Neural crest cell (in vitro differentiated cells): Measurements from ENCODE around the gene RUSC1. TPM values are rescaled to one million over a fixed set of nuclear protein-coding genes. Genes with fewer than 3 reads are reported as not detected.
A peak's percentile ranks its signal among the peaks of the same experiment; 100 is the strongest.

Experiments
- DNase-seq: peaks from one replicate; pipeline ENCODE4 v3.0.0; 2021; ENCODE audit warnings: low read depth, mixed read lengths, low spot score
- H3K27ac Mint-ChIP-seq: one replicate; pipeline ENCODE4 v1.8.0; 2021; ENCODE audit warnings: mild to moderate bottlenecking, mixed read lengths; ENCODE audit not compliant: unreplicated experiment
- H3K27me3 Mint-ChIP-seq: 2 replicates; pipeline ENCODE4 v1.8.0; 2021; ENCODE audit warnings: low read depth, mild to moderate bottlenecking, mixed read lengths
- H3K36me3 Mint-ChIP-seq: 2 replicates; pipeline ENCODE4 v1.8.0; 2021; ENCODE audit warnings: low read depth, mild to moderate bottlenecking, mixed read lengths
- H3K4me1 Mint-ChIP-seq: 2 replicates; pipeline ENCODE4 v1.8.0; 2021; ENCODE audit warnings: mixed read lengths
- H3K4me3 Mint-ChIP-seq: one replicate; pipeline ENCODE4 v1.8.0; 2021; ENCODE audit warnings: mild to moderate bottlenecking, mixed read lengths
- H3K9me3 Mint-ChIP-seq: 2 replicates; pipeline ENCODE4 v1.8.0; 2021; ENCODE audit warnings: mixed read lengths
- CTCF ChIP-seq: fragments of 200-600 bp; sonication (generic); conservative IDR thresholded peaks from 2 replicates; pipeline ENCODE4 v1.5.0; 2021; ENCODE audit warnings: antibody characterized with exemption, mild to moderate bottlenecking
- total RNA-seq: library from RNA; stranded (reverse); gene quantifications from 2 replicates; pipeline ENCODE4 v1.2.1, GENCODE V29; 2021

Gene RUSC1
- total RNA-seq, 1 donor from 2014 or later = 56.6 TPM

- peak overlapping the region; percentile 35 for H3K27ac Mint-ChIP-seq
- H3K9me3 Mint-ChIP-seq = no peaks in the 10 kb centered on the region
- TF ChIP-seq CTCF = no peak
- no peaks in the 10 kb centered on the region for H3K4me1 Mint-ChIP-seq
- H3K27me3 Mint-ChIP-seq = no peaks in the 10 kb centered on the region
- no peak for DNase-seq
- H3K36me3 Mint-ChIP-seq = no peaks in the 10 kb centered on the region
- no peak overlapping the region for H3K4me3 Mint-ChIP-seq
Measured at GRCh38 chr1:155293086-155293749, 27.5 kb upstream of the RUSC1 start.

GRCh38 chr1:155294520-155295182 is 26.0 kb upstream of the RUSC1 start:
- Mint-ChIP-seq H3K36me3 (no peaks in the 10 kb centered on the region), H3K4me3 (no peak overlapping the region), H3K9me3 (no peaks in the 10 kb centered on the region), H3K27ac (no peak overlapping the region), H3K27me3 (no peaks in the 10 kb centered on the region), H3K4me1 (no peaks in the 10 kb centered on the region)
- DNase-seq = no peak
- TF ChIP-seq CTCF = no peak

- no peak for DNase-seq
- no peaks in the 10 kb centered on the region for H3K9me3 Mint-ChIP-seq
- H3K36me3 Mint-ChIP-seq = no peaks in the 10 kb centered on the region
- H3K27ac Mint-ChIP-seq = no peak overlapping the region
- TF ChIP-seq CTCF = no peak
- H3K4me1 Mint-ChIP-seq = no peaks in the 10 kb centered on the region
- no peaks in the 10 kb centered on the region for H3K27me3 Mint-ChIP-seq
- no peak overlapping the region for H3K4me3 Mint-ChIP-seq
Measured at GRCh38 chr1:155295183-155295941, 25.3 kb upstream of the RUSC1 start.

GRCh38 chr1:155295942-155296267 is 24.8 kb upstream of the RUSC1 start:
- Mint-ChIP-seq H3K4me1 (no peaks in the 10 kb centered on the region), H3K4me3 (no peak overlapping the region), H3K36me3 (no peaks in the 10 kb centered on the region), H3K9me3 (no peaks in the 10 kb centered on the region), H3K27ac (no peak overlapping the region), H3K27me3 (no peaks in the 10 kb centered on the region)
- TF ChIP-seq CTCF = no peak
- no peak for DNase-seq

- DNase-seq = no peak
- Mint-ChIP-seq H3K27ac (no peak overlapping the region), H3K4me3 (no peak overlapping the region), H3K4me1 (peaks cover 7% of the 10 kb centered on the region), H3K27me3 (no peaks in the 10 kb centered on the region), H3K36me3 (no peaks in the 10 kb centered on the region), H3K9me3 (no peaks in the 10 kb centered on the region)
- TF ChIP-seq CTCF = no peak
Measured at GRCh38 chr1:155296661-155297060, 24.0 kb upstream of the RUSC1 start.
